HepG2 (cell line): ENCODE data around the gene KCNJ6. TPM values are rescaled to one million over a fixed set of nuclear protein-coding genes. Genes with fewer than 3 reads are reported as not detected.

Experiments
- ATAC-seq: fragments of 200-7000 bp; cut with Tn5 transposase; 3 replicates; pipeline ENCODE4 v1.9.1; 2020; ENCODE audit warnings: mild to moderate bottlenecking, moderate library complexity
- BruUV-seq: library from RNA; stranded (reverse); fragments of 400-500 nt; replicated peaks from 2 replicates; lab custom pipeline; 2021; lab: Mats Ljungman, UMichigan
- CTCF ChIA-PET: fragments of 300-600 bp; formaldehyde crosslinking; extraction: SDS; loops from one replicate; lab custom pipeline; 2021; ENCODE audit warnings: low total read pairs, inconsistent platforms, low intra/inter-chr PET ratio; lab: Yijun Ruan, JAX
- POLR2A ChIA-PET: fragments of 350-600 bp; sonication (Branson Sonifier 250); formaldehyde crosslinking; loops from one replicate; lab custom pipeline; 2020; ENCODE audit warnings: antibody characterized with exemption, inconsistent platforms; lab: Yijun Ruan, JAX
- DNase-seq: peaks from one replicate; pipeline ENCODE4 v3.0.0-alpha.2; 2015; ENCODE audit warnings: low spot score
- FAIRE-seq: peaks from 3 replicates; lab custom pipeline; 2011; peaks lifted over from hg19 to GRCh38; lab: Jason Lieb, UNC
- H2AFZ ChIP-seq: one replicate; pipeline ENCODE4 v1.6.1; 2011; ENCODE audit warnings: low read length, inconsistent platforms
- H3K27ac ChIP-seq: fragments of 300-600 bp; 3 replicates; pipeline ENCODE4 v1.8.0; 2011; ENCODE audit warnings: mixed run types, mild to moderate bottlenecking, mixed read lengths, low read length, inconsistent platforms; ENCODE audit not compliant: insufficient read depth; ENCODE audit errors: extremely low read length
- H3K27me3 ChIP-seq, 2 experiments: fragments of 200-600 bp in 1 of 2; 2 replicates in 1 of 2; 3 replicates in 1 of 2; pipeline versions ENCODE4 v1.6.0 to v1.8.0; 2011; ENCODE audit warnings: low read length in 2 of 2, mild to moderate bottlenecking in 2 of 2, moderate library complexity in 2 of 2, inconsistent platforms in 1 of 2; ENCODE audit not compliant: insufficient read depth in 2 of 2, control insufficient read depth in 1 of 2
- H3K36me3 ChIP-seq, 2 experiments: fragments of 200-600 bp in 1 of 2; replicated peaks in 1 of 2; 2 replicates in 1 of 2; 3 replicates in 1 of 2; pipeline versions ENCODE4 v1.5.1 to v1.8.0; 2011; ENCODE audit warnings: low read length in 2 of 2, inconsistent platforms in 1 of 2; ENCODE audit not compliant: insufficient read depth in 2 of 2, control insufficient read depth in 1 of 2
- H3K4me1 ChIP-seq: 2 replicates; pipeline ENCODE4 v1.5.1; 2012; ENCODE audit warnings: low read length, inconsistent platforms; ENCODE audit not compliant: insufficient read depth
- H3K4me2 ChIP-seq: 2 replicates; pipeline ENCODE4 v1.6.0; 2011; ENCODE audit warnings: low read depth, low read length, inconsistent platforms
- H3K4me3 ChIP-seq, 3 experiments: fragments of 200-600 bp in 1 of 3; sonication (generic), shearing (Covaris generic) in 1 of 3; replicated peaks in 1 of 3; 2 replicates each; pipeline ENCODE4 v1.5.1; 2011 to 2016; ENCODE audit warnings: low read length in 3 of 3, inconsistent platforms in 2 of 3, low read depth in 2 of 3, mild to moderate bottlenecking in 2 of 3, control low read depth in 1 of 3, mixed read lengths in 1 of 3; ENCODE audit not compliant: insufficient read depth in 1 of 3
- H3K79me2 ChIP-seq: one replicate; pipeline ENCODE4 v1.6.1; 2011; ENCODE audit warnings: low read length, inconsistent platforms; ENCODE audit not compliant: insufficient read depth
- H3K9ac ChIP-seq: 2 replicates; pipeline ENCODE4 v1.6.0; 2011; ENCODE audit warnings: mild to moderate bottlenecking, low read depth, low read length, inconsistent platforms; ENCODE audit not compliant: insufficient read depth
- H3K9me3 ChIP-seq: 2 replicates; pipeline ENCODE4 v1.5.1; 2012; ENCODE audit warnings: mild to moderate bottlenecking, low read length
- H4K20me1 ChIP-seq: 2 replicates; pipeline ENCODE4 v1.6.0; 2011; ENCODE audit warnings: inconsistent platforms, mild to moderate bottlenecking, low read length, moderate library complexity; ENCODE audit not compliant: insufficient read depth
- DMTF1 ChIP-seq: sonication (generic); formaldehyde crosslinking; IDR thresholded peaks from 2 replicates; pipeline ENCODE4 v1.4.0; 2020; ENCODE audit warnings: mild to moderate bottlenecking, missing genetic modification reagents
- DZIP1 ChIP-seq: sonication (generic); formaldehyde crosslinking; IDR thresholded peaks from 2 replicates; pipeline ENCODE4 v1.5.0; 2020; ENCODE audit warnings: mild to moderate bottlenecking, missing genetic modification reagents
- HNRNPLL ChIP-seq: fragments of 200-400 bp; formaldehyde crosslinking; IDR thresholded peaks from 2 replicates; pipeline ENCODE4 v1.6.1; 2017; ENCODE audit warnings: mild to moderate bottlenecking, low read depth, low read length; ENCODE audit not compliant: poor library complexity, severe bottlenecking
- KLF13 ChIP-seq: sonication (generic); formaldehyde crosslinking; IDR thresholded peaks from 2 replicates; pipeline ENCODE4 v1.4.0; 2020; ENCODE audit warnings: mild to moderate bottlenecking, missing genetic modification reagents
- STAG1 ChIP-seq: sonication (generic); formaldehyde crosslinking; IDR thresholded peaks from 2 replicates; pipeline ENCODE4 v1.4.0; 2020; ENCODE audit warnings: missing genetic modification reagents
- WGBS: methylation state at CpG from one replicate; pipeline ENCODE4 v1.1.6; 2017; ENCODE audit warnings: low lambda C conversion rate; 5-methylcytosine and 5-hydroxymethylcytosine counted together
- in situ Hi-C: cut with HindIII; loops from 2 replicates; pipeline ENCODE4 v1.10.0; 2017; ENCODE audit warnings: low pct_unique_long_range_greater_than_20kb; ENCODE audit not compliant: extremely low pct_ligation_motif_present
- intact Hi-C: fragments of 100-400 bp; cut with micrococcal nuclease; formaldehyde crosslinking; loops from one replicate; pipeline ENCODE4 v1.10.0; 2022; ENCODE audit not compliant: unreplicated experiment
- polyA plus RNA-seq, 8 experiments: library from polyadenylated mRNA; depleted of rRNA in 3 of 8; stranded (reverse) in 7 of 8; unstranded in 1 of 8; fragments of >200 nt; fragmentation: Illumina TruSeq in 4 of 8; extraction: Trizol in 4 of 8; gene quantifications; 2 replicates each; pipeline versions ENCODE4 v1.2.1 to v1.2.3, GENCODE V29; 2011 to 2016; ENCODE audit warnings: low read depth in 4 of 8, missing spikeins in 1 of 8, mixed read lengths in 1 of 8; ENCODE audit not compliant: insufficient read depth in 1 of 8
- total RNA-seq, 5 experiments: library from RNA; depleted of rRNA; stranded (reverse); fragments of >200 nt; fragmentation: Illumina TruSeq; extraction: Trizol; gene quantifications; 2 replicates each; pipeline ENCODE4 v1.2.3, GENCODE V29; 2016; ENCODE audit warnings: low read depth in 1 of 5

Gene KCNJ6
- total and polyA plus RNA-seq, 2 of the 13 experiments (the other 11 are each of a cell fraction or from before 2014, with no cell fraction given): not detected

- TF ChIP-seq HNRNPLL (peak; percentile 30), KLF13 (CRISPR knock-in tag) (no peak)
These were observed at the start of gene KCNJ6 (continued) for GRCh38 chr21:37916310-37917051.

- 8% methylated on average over 4 of the region's 11 CpGs for WGBS
- H3K4me1 ChIP-seq: no peaks in the 10 kb centered on the region
- FAIRE-seq (no peak), DNase-seq (no peak), ATAC-seq (no peak)
- H4K20me1 ChIP-seq: no peaks in the 10 kb centered on the region
- TF ChIP-seq DMTF1 (CRISPR knock-in tag) (no peak), DZIP1 (CRISPR knock-in tag) (no peak), STAG1 (CRISPR knock-in tag) (no peak)
- H3K4me2 ChIP-seq: no peak overlapping the region
- H3K27me3 ChIP-seq: peaks cover 0 to 2% of the 10 kb centered on the region in 2 experiments; a peak in 1 of 5 replicates
- intact Hi-C loops (no loop called here), in situ Hi-C loops (no loop called here)
- no peak overlapping the region for H2AFZ ChIP-seq
- H3K9ac ChIP-seq: no peak overlapping the region
- BruUV-seq: no TSS peak
- ChIA-PET CTCF (no interaction called here), POLR2A (no interaction called here)
- no peaks in the 10 kb centered on the region for H3K36me3 ChIP-seq
- H3K4me3 ChIP-seq: no peak overlapping the region
- H3K79me2 ChIP-seq: no peaks in the 10 kb centered on the region
- H3K27ac ChIP-seq: no peak overlapping the region
- no peaks in the 10 kb centered on the region for H3K9me3 ChIP-seq
These were observed 49.0 kb upstream of the KCNJ6 start for GRCh38 chr21:37965088-37965805.
